Measurements from ENCODE around the gene FAM131A. TPM values are rescaled to one million over a fixed set of nuclear protein-coding genes. Genes with fewer than 3 reads are reported as not detected.

The FAM131A gene
- total RNA-seq, 1 donor from 2014 or later = 30.2 TPM

GRCh38 chr3:184325269-184325668 is 12.1 kb upstream of the FAM131A start:
- intact Hi-C loops (cut with micrococcal nuclease) = no loop called here
- Histone ChIP-seq H3K4me1 (peaks cover 41% of the 10 kb centered on the region), H3K27me3 (ENCODE audit: low read depth) (no peaks in the 10 kb centered on the region), H3K27ac (replicated peaks) (no peak overlapping the region), H3K36me3 (peaks cover 100% of the 10 kb centered on the region), H3K4me3 (no peak overlapping the region), H3K9me3 (replicated peaks) (no peaks in the 10 kb centered on the region)
- no peak for TF ChIP-seq CTCF (IDR thresholded peaks at IDR 0.05; ENCODE audit: borderline replicate concordance)
- DNase-seq = no peak

- intact Hi-C loops (cut with micrococcal nuclease) = no loop called here
- H3K36me3 ChIP-seq = peaks cover 98% of the 10 kb centered on the region
These were observed 11.6 kb upstream of the FAM131A start for GRCh38 chr3:184325715-184326369.

GRCh38 chr3:184327171-184327570 is 10.2 kb upstream of the FAM131A start:
- Histone ChIP-seq H3K27me3 (ENCODE audit: low read depth) (no peaks in the 10 kb centered on the region), H3K4me1 (peaks cover 33% of the 10 kb centered on the region), H3K36me3 (peaks cover 98% of the 10 kb centered on the region), H3K27ac (replicated peaks) (no peak overlapping the region), H3K9me3 (replicated peaks) (no peaks in the 10 kb centered on the region), H3K4me3 (no peak overlapping the region)
- intact Hi-C loops (cut with micrococcal nuclease) = no loop called here
- DNase-seq = no peak
- no peak for TF ChIP-seq CTCF (IDR thresholded peaks at IDR 0.05; ENCODE audit: borderline replicate concordance)

More at GRCh38 chr3:184325715-184326369, 11.6 kb upstream of the FAM131A start:
- peaks cover 36% of the 10 kb centered on the region for H3K4me1 ChIP-seq
- no peak for TF ChIP-seq CTCF (IDR thresholded peaks at IDR 0.05; ENCODE audit: borderline replicate concordance)
- no peak for DNase-seq
- H3K27me3 ChIP-seq (ENCODE audit: low read depth) = no peaks in the 10 kb centered on the region
- H3K9me3 ChIP-seq (replicated peaks) = no peaks in the 10 kb centered on the region
- no peak overlapping the region for H3K4me3 ChIP-seq
- no peak overlapping the region for H3K27ac ChIP-seq (replicated peaks)

GRCh38 chr3:184328516-184328915 is 8.9 kb upstream of the FAM131A start:
- H3K27me3 ChIP-seq (ENCODE audit: low read depth) = no peaks in the 10 kb centered on the region
- H3K4me1 ChIP-seq = peaks cover 27% of the 10 kb centered on the region
- intact Hi-C loops (cut with micrococcal nuclease) = no loop called here
- TF ChIP-seq CTCF (IDR thresholded peaks at IDR 0.05; ENCODE audit: borderline replicate concordance) = no peak
- no peaks in the 10 kb centered on the region for H3K9me3 ChIP-seq (replicated peaks)
- peaks cover 98% of the 10 kb centered on the region for H3K36me3 ChIP-seq
- no peak for DNase-seq
- no peak overlapping the region for H3K4me3 ChIP-seq
- no peak overlapping the region for H3K27ac ChIP-seq (replicated peaks)

- Histone ChIP-seq H3K27me3 (ENCODE audit: low read depth) (no peaks in the 10 kb centered on the region), H3K4me1 (peaks cover 48% of the 10 kb centered on the region), H3K4me3 (no peak overlapping the region), H3K27ac (replicated peaks) (peak overlapping the region; percentile 44), H3K9me3 (replicated peaks) (no peaks in the 10 kb centered on the region), H3K36me3 (peaks cover 77% of the 10 kb centered on the region)
- intact Hi-C loops (cut with micrococcal nuclease) = no loop called here
- TF ChIP-seq CTCF (IDR thresholded peaks at IDR 0.05; ENCODE audit: borderline replicate concordance) = no peak
- no peak for DNase-seq
These were observed 4.9 kb upstream of the FAM131A start for GRCh38 chr3:184332370-184333090.
